Right kidney (tissue), 1 donor: Measurements from ENCODE around the gene CNGA1.

Experiments used
- DNase-seq: peaks from one replicate; pipeline ENCODE4 v3.0.0-alpha.2; 2016

The CNGA1 gene

DNA sequence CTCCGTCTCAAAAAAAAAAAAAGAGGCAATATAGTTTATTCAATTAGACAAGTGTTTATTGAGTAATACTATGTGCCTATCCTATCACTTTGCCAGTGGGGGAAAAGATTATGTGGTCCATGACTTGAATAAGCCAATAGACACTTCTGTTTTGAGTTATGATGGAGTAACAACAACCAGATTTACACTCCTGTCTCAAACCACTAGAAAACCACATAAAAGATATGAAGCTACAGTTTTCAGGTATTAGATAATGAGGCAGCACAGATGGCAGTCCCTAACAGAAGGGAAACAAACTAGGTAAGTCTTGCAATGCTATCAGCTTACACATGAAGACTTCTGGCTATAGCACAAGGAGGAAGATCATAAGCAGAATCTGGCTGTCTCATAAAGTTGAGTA lies 124.6 kb downstream of the CNGA1 start:
- DNase-seq, result no peak
